NCI-H2081 treated with DMSO at 0.1 percent for 48 hours (cell line): ENCODE data around the gene THSD7B.
"Not testable (repeated sequence)": the region's sequence is repeated elsewhere in the genome, so short reads cannot be mapped to it uniquely, and the experiment has no call there.

Experiments
- DNase-seq: peaks from one replicate; lab custom pipeline; 2025; lab: John Stamatoyannopoulos, UW

Gene THSD7B

DNA sequence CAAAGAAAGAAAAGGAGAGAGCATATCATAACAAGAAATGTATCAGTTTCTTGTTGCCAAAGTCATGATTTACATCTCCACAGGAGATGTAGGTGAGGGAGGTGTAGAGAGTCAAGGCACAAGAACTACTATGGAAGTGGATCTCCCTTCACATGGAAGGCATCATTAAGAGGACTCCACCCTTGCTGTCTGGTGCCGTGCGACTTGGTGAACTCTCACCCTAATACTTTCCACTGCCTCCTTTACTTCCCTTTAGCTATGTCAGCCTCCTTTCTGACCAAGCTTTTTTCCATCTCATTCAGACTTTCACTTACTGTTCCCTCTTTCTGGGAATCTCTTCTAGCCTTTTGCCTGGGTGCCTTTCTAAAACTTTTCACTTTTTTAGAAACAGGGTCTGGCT lies 490.0 kb downstream of the THSD7B start:
- DNase-seq: no peak

DNA sequence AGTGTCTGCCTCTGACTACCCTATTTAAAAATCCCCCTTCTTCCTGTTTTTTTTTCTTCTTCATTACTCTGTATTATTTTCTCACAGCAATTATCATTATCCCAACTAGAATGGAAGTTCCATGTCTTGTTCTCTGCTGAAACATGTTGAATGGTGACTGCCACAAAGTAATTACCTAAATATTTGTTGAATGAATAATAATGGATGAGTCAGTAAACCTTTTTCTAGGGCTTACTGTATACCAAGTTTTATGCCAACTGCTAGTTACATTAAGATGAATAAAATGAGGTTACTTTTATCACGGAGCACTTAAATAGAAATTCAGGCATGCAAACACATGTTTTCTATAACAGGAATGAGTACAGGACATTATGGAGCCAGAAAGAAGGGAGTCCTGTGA lies 490.6 kb downstream of the THSD7B start:
- no peak for DNase-seq

GRCh38 chr2:137261881-137262585 lies 496.7 kb downstream of the THSD7B start:
- DNase-seq: no peak

- no peak for DNase-seq
These were observed 497.2 kb downstream of the THSD7B start for GRCh38 chr2:137262594-137262993.

GRCh38 chr2:137287913-137288639 lies 522.7 kb downstream of the THSD7B start:
- DNase-seq: no peak

DNA sequence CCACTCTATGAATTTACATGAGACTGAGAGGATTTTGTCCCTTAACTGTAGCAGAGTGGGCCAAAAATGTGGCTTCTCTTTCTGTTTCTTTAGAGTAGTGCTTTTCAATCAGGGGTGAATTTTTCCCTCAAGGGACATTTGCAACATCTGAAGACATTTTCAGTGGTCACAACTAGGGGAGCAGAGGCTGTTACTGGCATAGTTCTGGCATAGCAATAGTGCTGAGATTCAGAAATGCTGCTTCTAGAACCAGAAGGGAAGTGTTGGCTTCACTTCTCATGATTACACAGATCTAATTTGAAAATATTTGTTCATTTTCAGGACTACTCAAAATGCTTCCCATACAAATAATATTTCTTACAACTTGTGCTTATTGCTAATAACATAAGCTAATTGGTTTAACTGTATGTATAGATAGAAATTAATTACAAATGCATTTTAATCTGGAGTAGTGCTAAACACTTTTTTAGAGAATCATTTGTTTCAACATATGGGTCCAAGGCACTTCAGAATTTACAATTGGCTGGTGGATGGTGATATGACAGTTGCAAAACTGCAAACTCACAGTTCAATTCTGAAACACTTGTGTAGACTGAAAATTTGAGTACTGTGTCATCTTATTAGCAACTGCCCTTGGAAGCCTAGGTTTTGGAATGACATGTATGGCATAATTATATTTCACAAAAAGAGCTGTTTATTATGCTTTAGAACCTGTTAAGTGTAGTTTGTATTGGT lies 526.7 kb downstream of the THSD7B start:
- no peak for DNase-seq

DNA sequence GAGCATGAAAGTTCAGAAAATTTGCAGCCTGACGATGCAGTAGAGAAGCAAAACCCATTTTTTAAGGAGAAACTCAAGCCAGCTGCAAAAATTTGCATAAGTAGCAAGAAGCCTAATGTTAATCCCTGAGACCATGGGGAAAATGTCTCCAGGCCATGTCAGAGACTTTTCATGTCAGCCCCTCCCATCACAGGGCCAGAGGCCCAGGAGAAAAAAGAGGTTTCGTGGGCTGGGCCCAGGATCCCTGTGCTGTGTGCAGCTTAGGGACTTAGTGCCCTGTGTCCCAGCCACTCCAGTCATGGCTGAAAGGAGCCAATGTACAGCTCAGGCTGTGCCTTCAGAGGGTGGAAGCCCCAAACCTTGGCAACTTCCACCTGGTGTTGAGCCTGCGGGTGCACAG lies 533.0 kb downstream of the THSD7B start:
- DNase-seq: no peak

DNA sequence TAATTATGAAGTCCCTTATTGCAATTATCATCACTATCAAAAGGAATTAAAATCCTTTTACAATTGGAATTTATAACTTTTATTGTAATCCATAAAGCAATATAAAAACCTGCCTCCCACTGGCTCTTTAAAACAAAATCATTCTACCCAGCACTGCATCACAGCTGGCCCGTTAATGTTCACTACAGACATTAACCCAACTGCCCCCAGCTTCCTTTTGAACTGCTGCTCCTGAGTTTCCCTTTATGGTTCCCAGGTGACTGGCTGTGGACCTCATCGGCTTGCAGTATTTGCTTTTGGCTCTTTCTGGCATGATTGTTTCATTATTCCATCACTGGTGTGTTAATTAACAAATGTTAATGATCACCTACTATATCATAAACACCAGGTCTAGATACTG lies 535.6 kb downstream of the THSD7B start:
- no peak for DNase-seq

DNA sequence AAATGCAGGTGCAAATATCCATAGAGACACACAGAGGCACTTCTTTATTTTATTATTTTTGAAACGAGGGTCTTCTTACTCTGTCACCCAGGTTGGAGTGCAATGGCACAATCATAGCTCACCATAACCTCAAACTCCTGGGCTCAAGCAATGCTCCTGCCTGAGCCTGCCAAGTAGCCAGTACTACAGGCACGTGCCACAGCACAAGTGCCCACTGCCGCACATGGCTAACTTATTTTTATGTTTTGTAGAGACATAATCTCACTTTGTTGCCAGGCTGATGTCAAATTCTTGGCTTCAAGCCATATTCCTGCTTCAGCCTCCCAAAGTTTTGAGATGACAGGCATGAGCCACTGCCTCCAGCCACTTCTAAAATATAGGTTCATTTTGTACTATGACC lies 537.6 kb downstream of the THSD7B start:
- no peak for DNase-seq

GRCh38 chr2:137316075-137316474 lies 550.7 kb downstream of the THSD7B start:
- no peak for DNase-seq

- no peak for DNase-seq
These were observed 556.2 kb downstream of the THSD7B start for GRCh38 chr2:137321566-137321965.

- DNase-seq: not testable (repeated sequence)
These were observed 566.2 kb downstream of the THSD7B start for GRCh38 chr2:137331562-137331961.

DNA sequence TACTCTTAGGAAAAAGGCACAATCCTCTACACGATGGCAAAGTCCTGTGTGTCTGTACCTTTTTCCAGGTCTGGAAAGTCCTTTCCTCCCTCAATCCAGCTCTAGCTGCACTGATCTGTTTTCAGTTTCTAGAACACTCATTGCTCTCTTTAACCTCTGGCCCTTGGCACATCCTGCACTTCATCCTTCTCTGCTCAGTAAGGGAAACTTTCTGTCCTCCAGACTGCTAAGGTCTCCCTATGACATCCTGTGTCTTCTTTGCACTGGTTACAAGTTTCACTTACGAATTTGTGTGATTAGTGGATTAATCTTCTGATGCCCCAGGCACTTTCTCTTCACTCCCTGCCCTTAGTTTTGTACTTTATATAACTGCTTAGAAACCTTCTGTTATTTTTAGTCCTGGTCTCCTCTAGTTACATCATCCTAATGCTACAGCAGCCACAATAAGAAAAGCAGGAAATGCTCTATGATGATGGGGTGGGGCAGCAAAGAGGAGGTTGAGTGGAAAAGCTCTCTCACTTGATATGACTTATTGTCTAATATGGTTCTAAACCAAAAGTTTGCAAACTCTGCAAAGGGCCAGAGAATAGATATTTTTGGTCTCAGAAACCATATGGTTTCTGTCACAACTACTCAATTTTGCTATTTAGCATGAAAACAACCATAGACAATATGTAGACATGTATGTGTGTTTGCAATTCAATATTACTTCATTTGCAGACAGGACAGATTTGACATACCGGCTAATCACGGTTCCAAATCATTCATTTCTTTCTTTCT lies 568.2 kb downstream of the THSD7B start:
- DNase-seq: no peak

GRCh38 chr2:137336067-137336466 lies 570.7 kb downstream of the THSD7B start:
- no peak for DNase-seq

DNA sequence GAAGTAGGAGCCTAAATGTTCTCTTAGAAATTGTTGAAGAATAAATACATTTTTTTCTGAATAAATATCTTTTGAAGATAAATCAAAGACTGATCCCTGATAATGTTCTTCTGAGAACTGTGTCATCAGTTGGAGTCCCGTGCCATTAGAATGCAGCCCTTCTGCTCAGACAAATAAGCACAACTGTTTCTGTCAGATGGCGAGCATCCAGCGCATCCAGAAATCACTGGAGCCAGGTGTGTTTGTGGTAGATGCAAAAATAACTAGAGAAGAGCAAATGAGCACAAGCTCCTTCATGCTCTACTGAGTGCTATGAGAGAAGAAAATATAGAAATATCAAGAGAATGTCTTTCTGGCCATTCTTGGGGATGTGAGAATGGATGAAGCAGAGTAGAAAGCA lies 573.7 kb downstream of the THSD7B start:
- DNase-seq: no peak

DNA sequence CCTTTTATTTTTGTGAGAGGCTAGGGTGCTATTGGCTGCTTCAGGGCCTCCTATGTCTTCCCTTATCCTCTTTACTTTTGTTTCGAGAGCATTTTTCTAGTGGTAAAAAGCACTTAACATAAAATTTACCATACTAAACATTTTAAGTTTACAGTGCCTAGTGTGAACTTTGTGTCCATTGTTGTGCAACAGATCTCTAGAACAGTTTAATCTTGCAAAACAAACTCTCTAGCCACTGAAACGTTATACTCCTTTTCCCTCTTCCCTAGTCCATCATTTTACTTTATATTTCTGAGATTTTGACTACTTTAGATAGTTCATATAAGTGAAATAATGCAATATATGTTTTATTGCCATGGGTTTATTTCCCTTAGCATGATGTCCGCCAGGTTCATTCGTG lies 580.6 kb downstream of the THSD7B start:
- no peak for DNase-seq

GRCh38 chr2:137348301-137348700 lies 583.0 kb downstream of the THSD7B start:
- no peak for DNase-seq

GRCh38 chr2:137357634-137358033 lies 592.3 kb downstream of the THSD7B start:
- DNase-seq: no peak

GRCh38 chr2:137367361-137367760 lies 602.0 kb downstream of the THSD7B start:
- no peak for DNase-seq

GRCh38 chr2:137369106-137369505 lies 603.8 kb downstream of the THSD7B start:
- no peak for DNase-seq

- no peak for DNase-seq
These were observed 613.8 kb downstream of the THSD7B start for GRCh38 chr2:137379186-137379585.

- no peak for DNase-seq
These were observed 615.3 kb downstream of the THSD7B start for GRCh38 chr2:137380610-137381009.
